CD14-positive monocyte (primary cell): ENCODE data around the gene SKIC3. TPM values are rescaled to one million over a fixed set of nuclear protein-coding genes. Genes with fewer than 3 reads are reported as not detected.

Source experiments
- DNase-seq, 3 donors: peaks; one replicate each; pipeline ENCODE4 v3.0.0-alpha.2; 2011 to 2022
- H2AFZ ChIP-seq: 2 replicates; pipeline ENCODE4 v1.6.0; 2012; ENCODE audit warnings: mild to moderate bottlenecking, low read depth, low read length, inconsistent platforms; ENCODE audit not compliant: insufficient read depth, poor library complexity, severe bottlenecking
- H3K27ac ChIP-seq, 2 donors: 1 replicate in 1 of 2; 2 replicates in 1 of 2; pipeline ENCODE4 v1.5.1; 2012 to 2013; ENCODE audit warnings: low read length in 2 of 2, control low read depth in 1 of 2, inconsistent platforms in 1 of 2, low read depth in 1 of 2, mild to moderate bottlenecking in 1 of 2
- H3K27me3 ChIP-seq, 2 donors: one replicate each; pipeline versions ENCODE4 v1.6.0 to v1.6.1; 2011 to 2013; ENCODE audit warnings: low read length in 2 of 2; ENCODE audit not compliant: control insufficient read depth in 2 of 2, insufficient read depth in 2 of 2
- H3K36me3 ChIP-seq, 2 donors: replicated peaks in 1 of 2; 1 replicate in 1 of 2; 2 replicates in 1 of 2; pipeline versions ENCODE4 v1.5.1 to v1.6.1; 2012 to 2013; ENCODE audit warnings: low read length in 2 of 2, control low read depth in 1 of 2, inconsistent platforms in 1 of 2, mild to moderate bottlenecking in 1 of 2; ENCODE audit not compliant: insufficient read depth in 2 of 2, control insufficient read depth in 1 of 2
- H3K4me1 ChIP-seq, 2 donors: 1 replicate in 1 of 2; 2 replicates in 1 of 2; pipeline versions ENCODE4 v1.5.1 to v1.6.1; 2012 to 2013; ENCODE audit warnings: low read length in 2 of 2, control low read depth in 1 of 2, inconsistent platforms in 1 of 2, mild to moderate bottlenecking in 1 of 2, moderate library complexity in 1 of 2; ENCODE audit not compliant: insufficient read depth in 2 of 2, control insufficient read depth in 1 of 2
- H3K4me2 ChIP-seq: replicated peaks from 2 replicates; pipeline ENCODE3; 2012; ENCODE audit warnings: low read length, moderate library complexity, mild to moderate bottlenecking; ENCODE audit not compliant: poor library complexity, severe bottlenecking; ENCODE audit errors: extremely low read depth
- H3K4me3 ChIP-seq, 3 experiments: fragments of 200-600 bp in 1 of 3; sonication (generic) in 1 of 3; replicated peaks in 1 of 3; 1 replicate in 2 of 3; 2 replicates in 1 of 3; pipeline ENCODE4 v1.5.1; 2011 to 2013; ENCODE audit warnings: low read length in 3 of 3, mild to moderate bottlenecking in 3 of 3, control low read depth in 2 of 3, low read depth in 2 of 3, inconsistent platforms in 1 of 3, moderate library complexity in 1 of 3
- H3K79me2 ChIP-seq: 2 replicates; pipeline ENCODE4 v1.6.0; 2012; ENCODE audit warnings: mild to moderate bottlenecking, control low read depth, inconsistent platforms, low read length, moderate library complexity; ENCODE audit not compliant: insufficient read depth
- H3K9ac ChIP-seq: 2 replicates; pipeline ENCODE4 v1.6.0; 2017; ENCODE audit warnings: low read length, mild to moderate bottlenecking; ENCODE audit not compliant: insufficient read depth, poor library complexity, severe bottlenecking
- H3K9me3 ChIP-seq, 2 donors: replicated peaks in 1 of 2; 1 replicate in 1 of 2; 2 replicates in 1 of 2; pipeline versions ENCODE4 v1.5.1 to v1.6.1; 2012 to 2013; ENCODE audit warnings: low read length in 2 of 2, control low read depth in 1 of 2; ENCODE audit not compliant: control insufficient read depth in 1 of 2, insufficient read depth in 1 of 2
- H4K20me1 ChIP-seq: 2 replicates; pipeline ENCODE4 v1.6.0; 2012; ENCODE audit warnings: mild to moderate bottlenecking, low read length, control low read depth, moderate library complexity; ENCODE audit not compliant: insufficient read depth
- H3K27ac Mint-ChIP-seq, 7 donors: one replicate each; pipeline ENCODE4 v1.8.0; 2020; ENCODE audit warnings: mild to moderate bottlenecking in 7 of 7, mixed read lengths in 7 of 7, moderate library complexity in 6 of 7, inconsistent platforms in 2 of 7
- H3K27me3 Mint-ChIP-seq, 3 donors: one replicate each; pipeline ENCODE4 v1.8.0; 2021 to 2022; ENCODE audit warnings: low read depth in 3 of 3, mild to moderate bottlenecking in 3 of 3, mixed read lengths in 3 of 3, moderate library complexity in 3 of 3, inconsistent platforms in 1 of 3
- H3K36me3 Mint-ChIP-seq, 2 donors: one replicate each; pipeline ENCODE4 v1.8.0; 2020; ENCODE audit warnings: mixed read lengths in 2 of 2, inconsistent platforms in 1 of 2, mild to moderate bottlenecking in 1 of 2
- H3K4me1 Mint-ChIP-seq: one replicate; pipeline ENCODE4 v1.8.0; 2020; ENCODE audit warnings: mild to moderate bottlenecking, mixed read lengths
- H3K4me3 Mint-ChIP-seq, 2 donors: one replicate each; pipeline ENCODE4 v1.8.0; 2020; ENCODE audit warnings: mild to moderate bottlenecking in 2 of 2, mixed read lengths in 2 of 2, moderate library complexity in 1 of 2
- H3K9me3 Mint-ChIP-seq, 7 donors: one replicate each; pipeline ENCODE4 v1.8.0; 2020 to 2022; ENCODE audit warnings: mixed read lengths in 7 of 7, mild to moderate bottlenecking in 6 of 7, moderate library complexity in 6 of 7, inconsistent platforms in 2 of 7
- CTCF ChIP-seq: fragments of 200-600 bp; IDR thresholded peaks from one replicate; pipeline ENCODE4 v1.8.0; 2022; ENCODE audit warnings: antibody characterized with exemption, mild to moderate bottlenecking
- WGBS: methylation state at CpG from one replicate; pipeline ENCODE4 v1.1.5; 2013; ENCODE audit warnings: missing lambda C conversion rate; ENCODE audit not compliant: insufficient coverage; 5-methylcytosine and 5-hydroxymethylcytosine counted together
- intact Hi-C, 2 donors: fragments of 100-400 bp; cut with micrococcal nuclease; formaldehyde crosslinking; loops; one replicate each; pipeline versions ENCODE4 v1.15.0 to v1.15.1; 2023
- polyA plus RNA-seq, 3 donors: library from polyadenylated mRNA; depleted of rRNA in 1 of 3; unstranded in 2 of 3; stranded (reverse) in 1 of 3; fragments of 300-500 nt in 2 of 3; fragments of >200 nt in 1 of 3; fragmentation: Illumina TruSeq in 2 of 3; gene quantifications; 1 replicate in 2 of 3; 2 replicates in 1 of 3; pipeline ENCODE4 v1.2.3, GENCODE V29; 2012 to 2021

Gene SKIC3
- polyA plus RNA-seq, 3 donors, result 13.7 to 24.6 (median 17.6) TPM

- H3K4me3 ChIP-seq, result no peak overlapping the region
- no peak overlapping the region for H3K4me2 ChIP-seq
- no peak overlapping the region for H3K27ac ChIP-seq
- H3K9me3 Mint-ChIP-seq, result no peaks in the 10 kb centered on the region
- no peaks in the 10 kb centered on the region for H3K27me3 ChIP-seq
- WGBS, result no CpG with 5 or more reads among the region's 2 CpGs
- H3K79me2 ChIP-seq, result no peaks in the 10 kb centered on the region
- intact Hi-C loops, result no loop called here
- no peak overlapping the region for H3K9ac ChIP-seq
- H3K9me3 ChIP-seq, result no peaks in the 10 kb centered on the region
- no peak for TF ChIP-seq CTCF
- no peaks in the 10 kb centered on the region for H3K4me1 ChIP-seq
- no peak for DNase-seq
- no peaks in the 10 kb centered on the region for H3K4me1 Mint-ChIP-seq
- no peak overlapping the region for H3K4me3 Mint-ChIP-seq
- no peaks in the 10 kb centered on the region for H3K27me3 Mint-ChIP-seq
- peaks cover 73 to 91% of the 10 kb centered on the region in 2 donors for H3K36me3 Mint-ChIP-seq
- peaks cover 73 to 95% of the 10 kb centered on the region in 2 donors for H3K36me3 ChIP-seq
- H3K27ac Mint-ChIP-seq, result no peak overlapping the region
- no peaks in the 10 kb centered on the region for H4K20me1 ChIP-seq
- no peak overlapping the region for H2AFZ ChIP-seq
Observed at GRCh38 chr5:95524423-95524822, 30.4 kb downstream of the SKIC3 start.

- Histone ChIP-seq H3K4me3 (no peak overlapping the region), H2AFZ (no peak overlapping the region), H3K27ac (no peak overlapping the region), H3K36me3 (peaks cover 74 to 96% of the 10 kb centered on the region in 2 donors), H3K27me3 (no peaks in the 10 kb centered on the region), H3K4me1 (no peaks in the 10 kb centered on the region), H3K9me3 (no peaks in the 10 kb centered on the region), H3K9ac (no peak overlapping the region), H3K4me2 (no peak overlapping the region), H4K20me1 (no peaks in the 10 kb centered on the region), H3K79me2 (no peaks in the 10 kb centered on the region)
- Mint-ChIP-seq H3K27me3 (no peaks in the 10 kb centered on the region), H3K27ac (no peak overlapping the region), H3K9me3 (no peaks in the 10 kb centered on the region), H3K4me1 (no peaks in the 10 kb centered on the region), H3K36me3 (peaks cover 71 to 78% of the 10 kb centered on the region in 2 donors), H3K4me3 (no peak overlapping the region)
- 100% methylated on average over 1 of the region's 1 CpG for WGBS
- no peak for DNase-seq
- intact Hi-C loops, result no loop called here
- no peak for TF ChIP-seq CTCF
Observed at GRCh38 chr5:95520206-95520605, 34.6 kb downstream of the SKIC3 start.
